Fibroblast of skin of left biceps (primary cell): ENCODE measurements around the gene OPRD1.

ENCODE experiments used
- DNase-seq, 2 experiments: peaks; one replicate each; pipeline ENCODE4 v3.0.0-alpha.2; 2013; ENCODE audit warnings: low read depth in 2 of 2

Gene OPRD1

DNA sequence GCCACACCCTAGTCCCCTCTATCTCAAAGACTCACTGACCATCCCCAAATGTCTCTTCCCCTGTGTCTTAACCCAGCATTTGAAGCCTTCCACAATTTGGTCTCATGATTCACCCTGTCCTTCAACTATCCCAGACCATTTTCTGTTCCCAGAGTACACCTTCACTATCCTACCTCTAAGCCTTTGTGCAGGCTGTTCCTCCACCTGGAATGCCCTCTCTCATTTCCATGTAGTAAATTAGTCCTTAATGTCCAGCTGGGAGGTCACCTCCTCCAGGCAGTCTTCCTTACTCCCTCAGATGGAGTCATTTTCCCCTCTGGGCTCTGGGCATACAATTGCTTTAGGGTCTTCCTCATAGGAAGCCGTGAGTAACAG lies 71.3 kb downstream of the OPRD1 start:
- no peak for DNase-seq

DNA sequence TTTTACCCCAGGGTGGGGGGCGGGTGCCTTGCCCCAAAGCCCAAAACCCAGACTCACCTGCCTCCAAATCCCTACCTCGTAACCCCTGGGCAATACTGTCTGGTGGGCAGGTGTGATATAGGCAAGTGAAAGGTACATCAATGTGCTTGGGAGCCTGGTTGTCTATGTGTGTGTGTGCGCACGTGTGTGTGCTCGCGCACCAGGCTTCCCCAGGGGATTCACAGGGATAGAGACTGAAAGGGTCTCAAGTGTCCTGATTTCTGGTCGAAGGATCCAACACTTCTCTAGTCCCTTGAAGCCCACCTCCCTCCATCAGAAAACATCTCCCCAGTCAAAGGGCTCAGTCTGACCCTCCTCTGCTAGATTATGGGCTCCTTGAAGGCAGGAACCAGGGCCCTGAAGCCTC lies 73.5 kb downstream of the OPRD1 start:
- DNase-seq: no peak

DNA sequence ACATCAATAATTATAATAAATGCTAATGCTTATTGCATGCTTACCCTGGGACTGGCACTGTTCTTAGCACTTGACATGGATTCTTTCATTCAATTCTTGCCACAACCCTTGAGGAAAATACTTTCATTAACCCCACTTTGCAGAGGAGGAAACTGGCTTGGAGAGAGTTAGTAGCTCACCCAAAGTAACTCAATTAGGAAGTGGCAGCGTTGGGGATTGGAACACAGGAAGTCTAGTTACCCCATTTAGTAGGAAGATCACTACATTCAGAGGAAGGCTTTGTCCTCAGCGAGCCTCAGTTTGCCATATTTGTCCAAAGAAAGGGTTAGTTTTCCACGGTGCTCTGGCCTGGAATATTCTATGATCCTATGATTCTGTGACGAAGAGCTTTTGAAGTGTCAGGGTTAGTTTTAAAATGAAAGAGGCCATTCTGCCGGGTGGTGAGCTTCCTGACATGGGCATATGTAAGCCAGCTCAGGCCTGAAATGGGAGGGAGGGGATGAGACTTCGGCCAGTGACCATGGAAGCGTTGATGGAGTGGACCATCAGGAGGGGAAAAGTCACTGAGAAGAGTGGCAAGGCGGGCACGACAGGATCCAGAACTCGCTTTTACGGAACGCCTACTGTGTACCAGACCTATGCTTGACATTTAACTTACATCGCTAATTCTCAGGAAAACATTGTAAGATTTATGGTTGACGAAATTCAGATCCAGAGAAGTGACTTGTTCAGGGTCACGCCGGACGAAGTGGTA lies 74.2 kb downstream of the OPRD1 start:
- DNase-seq: no peak

DNA sequence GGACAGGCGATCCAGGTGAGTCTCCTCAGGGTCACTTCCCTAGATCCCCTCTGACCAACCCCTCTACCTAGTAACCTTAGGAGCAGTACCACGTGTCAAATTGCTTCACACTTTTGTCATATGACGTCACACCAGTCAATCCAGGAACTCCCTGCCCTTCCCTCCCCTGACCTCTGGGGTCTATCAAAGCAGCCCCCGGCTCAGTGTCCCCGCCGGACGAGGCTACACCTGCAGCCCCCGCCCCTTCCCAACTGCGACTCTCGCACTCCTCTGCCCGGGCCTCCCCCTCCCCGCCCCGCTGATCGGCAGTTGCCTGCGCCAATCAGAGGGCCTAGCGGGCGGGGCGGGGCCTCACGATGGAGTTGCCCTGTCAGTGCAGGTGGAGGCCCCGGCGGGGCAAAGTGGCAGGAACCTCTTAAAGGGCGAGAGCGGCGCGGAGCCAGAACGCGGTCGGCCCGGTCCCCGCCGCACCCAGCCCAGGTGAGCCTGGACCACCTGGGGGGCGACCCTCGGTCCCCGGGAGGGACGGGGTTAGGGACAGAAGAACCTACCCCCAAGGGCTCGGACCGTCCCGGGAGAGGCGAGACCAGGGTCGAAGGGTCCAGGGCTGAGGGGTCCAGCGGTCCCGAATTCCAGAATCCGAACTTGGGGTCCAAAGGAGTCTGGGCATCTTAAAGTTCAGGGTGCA lies 74.9 kb downstream of the OPRD1 start:
- DNase-seq: peak; percentile 32 to 42

DNA sequence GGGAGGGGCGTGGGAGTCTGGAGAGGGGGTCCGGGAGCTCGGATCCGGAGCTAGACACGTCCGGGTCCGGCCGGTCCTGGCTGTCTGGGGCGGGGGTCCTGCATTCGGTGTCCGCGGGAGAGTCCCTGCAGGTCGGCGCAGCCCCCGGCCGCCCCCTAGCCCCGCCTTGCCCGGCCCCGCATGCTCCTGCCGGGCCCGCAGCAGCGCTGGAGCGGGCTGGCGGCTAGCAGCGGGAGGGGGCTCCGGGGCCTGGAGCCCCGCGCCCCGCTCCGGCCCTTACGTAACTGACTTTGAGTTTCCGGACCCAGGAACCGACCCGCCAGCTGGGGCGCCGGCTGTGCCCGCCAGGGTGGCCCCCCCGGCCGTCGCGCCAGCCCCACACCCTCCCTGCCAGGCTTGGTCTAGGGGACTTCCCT lies 75.5 kb downstream of the OPRD1 start:
- no peak for DNase-seq

DNA sequence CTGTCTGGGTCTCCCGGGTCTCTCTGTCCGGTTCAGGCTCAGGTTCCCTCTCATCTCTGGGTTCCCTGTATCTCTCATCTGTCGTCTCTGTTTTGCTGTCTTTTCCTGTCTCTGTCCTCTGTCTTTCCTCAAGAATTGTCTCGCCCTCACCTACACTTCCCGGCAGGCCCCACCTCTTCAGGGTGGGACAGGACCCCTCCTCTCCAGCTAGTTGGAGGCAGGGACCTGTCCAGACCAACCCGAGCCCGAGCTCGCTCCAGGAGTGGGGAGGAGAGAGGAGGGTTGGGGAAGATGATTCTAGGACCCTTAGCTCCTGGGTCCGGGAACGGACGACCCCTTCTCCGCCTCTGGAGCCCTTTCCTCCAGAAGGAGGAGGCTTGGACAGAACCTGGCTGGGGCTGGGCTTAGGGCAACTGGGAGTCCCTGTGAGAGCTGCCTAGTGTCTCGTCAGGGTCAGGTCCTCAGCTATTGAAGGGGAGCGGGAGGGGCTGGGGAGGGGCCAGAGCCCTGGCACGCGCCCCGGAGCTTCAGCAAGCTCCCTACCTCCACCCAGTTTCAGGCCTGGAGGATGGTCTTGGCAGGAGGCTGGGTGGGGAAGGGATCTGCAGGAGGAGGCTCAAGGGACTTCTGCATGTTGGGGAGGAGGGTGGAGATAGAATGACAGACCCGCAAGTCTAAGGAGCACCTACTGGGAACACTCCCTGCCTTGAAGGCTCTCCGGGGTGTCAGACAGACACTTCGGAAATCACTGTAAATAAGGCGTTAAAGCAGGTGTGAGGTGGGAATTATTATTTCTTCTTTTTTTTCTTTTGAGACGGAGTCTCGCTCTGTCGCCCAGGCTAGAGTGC lies 76.1 kb downstream of the OPRD1 start:
- DNase-seq: no peak

DNA sequence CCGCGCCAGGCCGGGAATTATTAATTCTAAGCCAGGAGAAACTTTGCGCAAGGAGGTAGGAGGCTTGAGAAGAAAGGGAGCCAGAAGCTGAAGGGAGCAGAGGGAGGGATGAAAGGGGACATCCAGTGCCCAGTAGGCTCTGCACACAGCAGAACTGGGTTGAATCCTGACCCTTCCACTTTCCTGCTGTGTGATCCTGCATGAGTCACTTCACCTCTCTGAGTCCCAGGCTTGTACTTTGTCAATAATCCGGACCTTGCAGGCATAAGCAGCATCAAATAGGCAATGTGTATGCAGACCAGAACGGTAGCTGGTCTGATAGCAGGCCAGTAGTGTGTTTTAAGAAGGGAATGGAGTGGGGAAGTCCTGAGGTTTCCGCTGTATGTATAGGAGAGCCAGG lies 76.9 kb downstream of the OPRD1 start:
- DNase-seq: no peak

DNA sequence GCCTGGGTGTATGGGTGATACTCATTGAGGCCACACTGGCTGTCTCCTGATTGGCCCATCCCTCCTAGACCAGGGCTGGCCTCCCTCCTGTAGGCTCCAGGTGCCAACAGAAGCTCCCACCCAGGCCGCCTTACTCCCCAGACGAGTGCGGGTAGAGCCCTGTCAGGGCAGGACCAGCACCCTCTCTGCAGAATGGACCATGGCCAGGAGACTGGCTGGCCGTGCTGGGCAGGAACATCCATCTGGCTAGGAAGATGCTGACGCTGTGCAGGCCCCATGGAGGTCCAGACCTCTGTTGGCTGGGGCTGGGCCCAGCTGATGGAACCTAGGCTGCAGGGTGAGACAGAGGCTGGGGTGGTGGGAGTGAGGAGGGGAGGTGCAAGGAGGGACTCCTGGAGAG lies 77.4 kb downstream of the OPRD1 start:
- DNase-seq: no peak

DNA sequence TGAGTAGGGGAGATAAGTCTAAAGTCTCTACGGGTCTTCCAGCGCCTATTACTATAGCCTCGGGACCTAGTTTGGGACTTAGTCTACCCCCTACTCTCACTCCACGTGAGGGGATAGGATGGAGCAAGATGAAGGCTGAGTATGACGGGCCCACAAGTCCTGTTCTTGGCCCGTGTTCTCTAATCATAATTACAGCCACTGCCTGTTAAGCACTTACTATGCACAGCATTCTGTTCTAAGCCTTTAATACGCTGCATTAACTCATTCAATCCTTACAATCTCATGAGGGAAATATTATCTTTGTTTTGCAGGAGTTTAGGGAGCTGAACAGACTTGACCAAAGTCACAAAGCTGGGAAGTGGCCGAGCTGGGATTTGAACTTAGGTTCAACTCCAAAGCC lies 78.5 kb downstream of the OPRD1 start:
- no peak for DNase-seq

DNA sequence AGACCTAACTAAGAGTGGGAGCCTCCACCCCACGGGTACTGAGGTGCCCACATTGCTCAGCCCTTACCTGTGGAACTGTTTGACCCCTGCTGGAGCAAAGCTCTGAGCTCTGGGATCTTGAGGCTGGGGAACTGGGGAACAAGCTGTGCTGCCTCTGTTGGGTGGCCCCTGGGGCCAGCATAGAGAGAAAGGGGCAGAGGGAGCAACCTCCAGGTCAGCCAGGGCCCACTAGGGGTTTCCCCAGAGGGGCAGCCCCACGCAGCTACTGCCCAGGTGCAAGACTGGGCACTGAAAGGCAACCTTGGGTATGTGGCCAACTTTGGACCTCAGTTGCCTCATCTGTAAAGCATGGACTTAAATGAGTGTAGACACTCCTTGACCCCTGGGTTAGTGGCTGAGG lies 78.9 kb downstream of the OPRD1 start:
- DNase-seq: no peak

DNA sequence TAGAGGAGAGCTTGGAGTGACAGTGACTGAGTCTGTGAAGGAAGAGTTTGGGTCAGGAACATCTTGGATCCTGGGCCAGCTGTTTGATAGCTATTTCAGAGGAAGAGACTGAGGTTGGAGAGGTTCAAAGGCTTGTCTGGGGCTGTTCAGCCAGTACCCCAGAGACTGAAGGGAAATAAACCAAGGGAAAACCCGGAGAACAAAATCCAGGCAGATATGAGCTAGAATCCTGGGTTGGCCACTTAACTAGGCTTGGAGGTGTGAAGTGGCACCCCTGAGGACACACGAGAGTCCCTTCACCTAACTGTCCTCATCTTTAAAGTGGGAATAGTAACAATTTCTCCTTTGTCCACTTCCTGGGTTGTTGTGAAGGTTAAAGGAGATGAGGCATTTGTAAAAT lies 79.3 kb downstream of the OPRD1 start:
- DNase-seq: no peak

DNA sequence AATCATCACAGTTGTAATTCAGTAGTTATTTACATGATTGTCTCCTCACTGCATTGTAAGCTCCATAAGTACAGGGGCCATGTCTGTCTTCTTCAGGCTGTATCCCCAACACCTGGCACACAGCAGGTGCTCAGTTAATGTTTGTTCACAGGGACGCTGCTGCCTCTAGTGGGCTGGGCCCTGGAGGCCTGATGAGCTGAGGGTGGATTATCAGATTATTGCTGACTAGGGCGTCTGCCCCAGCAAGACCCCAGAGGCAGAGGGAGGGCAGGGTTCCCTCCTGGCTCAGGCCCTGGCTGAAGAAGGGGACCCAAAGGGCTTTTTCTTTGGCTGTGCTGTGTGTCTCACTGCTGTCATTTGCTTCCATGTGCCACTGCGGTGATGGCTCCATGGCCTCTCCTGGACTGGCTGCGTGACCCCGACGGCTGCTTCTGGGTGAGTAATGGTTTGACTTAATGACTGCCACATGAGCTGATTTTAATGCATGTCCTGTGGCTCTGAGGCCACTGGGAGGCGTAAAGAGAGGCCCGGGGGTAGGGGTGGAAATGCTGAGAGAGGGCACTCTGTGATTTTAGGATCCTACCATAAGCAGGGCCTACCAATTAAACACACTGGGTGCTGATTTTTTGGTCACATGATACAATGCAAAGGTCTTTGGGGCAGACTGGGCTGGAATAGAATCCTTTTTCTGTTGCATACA lies 81.6 kb downstream of the OPRD1 start:
- DNase-seq: no peak

DNA sequence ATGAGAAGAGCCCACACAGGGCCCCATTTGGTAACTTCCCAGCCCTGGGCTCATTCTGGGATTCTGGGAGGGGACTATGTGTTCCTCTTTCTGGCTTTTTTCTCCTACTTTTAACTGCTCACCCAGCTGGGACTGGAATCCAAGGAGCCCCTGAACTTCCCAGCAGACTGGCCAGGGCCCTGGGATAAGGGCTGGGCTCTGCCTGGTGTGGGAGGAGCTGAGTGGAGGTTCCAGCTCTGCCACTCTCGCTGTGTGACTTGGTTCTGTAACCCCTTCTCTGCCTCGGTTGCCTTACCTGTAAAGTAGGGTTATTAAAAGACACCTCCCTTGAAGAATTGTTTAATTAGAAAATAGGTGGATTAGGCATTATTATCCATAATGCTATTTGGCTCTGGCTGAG lies 82.8 kb downstream of the OPRD1 start:
- no peak for DNase-seq

DNA sequence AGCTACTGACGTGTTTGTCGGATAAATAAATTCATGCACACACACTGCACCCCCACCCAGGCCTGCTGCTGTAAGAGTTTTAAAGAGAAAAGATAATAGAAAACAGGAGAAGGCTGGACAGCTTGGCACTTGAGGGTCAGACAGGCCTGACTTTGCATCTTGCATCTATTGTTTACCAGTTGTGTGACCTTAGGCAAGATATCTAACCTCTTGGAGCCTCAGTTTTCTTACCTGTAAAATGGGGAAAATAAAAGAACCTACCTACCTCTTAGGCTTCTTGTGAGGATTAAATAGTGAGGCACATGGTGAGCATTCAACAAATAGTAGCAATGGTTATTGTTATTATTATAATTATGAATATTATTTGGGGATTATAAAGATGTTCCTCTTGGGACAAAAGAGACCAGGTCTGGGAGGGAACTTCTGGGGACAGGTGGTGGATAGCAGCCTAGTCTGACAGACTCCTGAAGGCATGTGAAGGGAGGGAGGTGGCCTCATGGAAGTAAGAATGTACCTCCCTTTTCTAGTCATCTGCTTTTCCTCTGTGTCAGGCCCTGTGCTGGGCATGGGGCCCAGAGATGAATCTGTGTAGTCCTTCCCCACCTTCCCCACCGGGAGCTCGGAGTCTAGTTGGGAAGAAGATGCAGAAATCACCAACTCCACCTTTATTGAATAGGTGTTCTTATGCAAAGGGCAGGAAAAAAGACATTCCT lies 84.1 kb downstream of the OPRD1 start:
- no peak for DNase-seq

DNA sequence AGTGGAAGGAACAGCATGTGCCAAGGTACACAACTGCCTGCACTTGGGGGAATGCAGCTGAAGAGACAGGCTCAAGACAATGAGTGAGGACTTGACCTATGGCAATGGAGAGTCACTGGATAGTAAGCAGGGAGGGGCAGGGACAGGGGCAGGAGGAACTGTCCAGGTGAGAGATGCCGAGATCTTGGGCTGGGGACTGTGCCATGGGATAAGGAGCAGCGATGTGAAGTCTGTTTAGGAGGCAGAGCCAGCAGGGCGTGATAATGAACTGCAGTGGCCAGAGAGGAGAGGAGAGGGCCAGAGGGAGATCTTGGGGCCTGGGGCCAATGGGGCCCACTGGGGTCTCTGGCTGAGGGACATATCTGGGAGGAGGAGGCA lies 84.6 kb downstream of the OPRD1 start:
- no peak for DNase-seq

DNA sequence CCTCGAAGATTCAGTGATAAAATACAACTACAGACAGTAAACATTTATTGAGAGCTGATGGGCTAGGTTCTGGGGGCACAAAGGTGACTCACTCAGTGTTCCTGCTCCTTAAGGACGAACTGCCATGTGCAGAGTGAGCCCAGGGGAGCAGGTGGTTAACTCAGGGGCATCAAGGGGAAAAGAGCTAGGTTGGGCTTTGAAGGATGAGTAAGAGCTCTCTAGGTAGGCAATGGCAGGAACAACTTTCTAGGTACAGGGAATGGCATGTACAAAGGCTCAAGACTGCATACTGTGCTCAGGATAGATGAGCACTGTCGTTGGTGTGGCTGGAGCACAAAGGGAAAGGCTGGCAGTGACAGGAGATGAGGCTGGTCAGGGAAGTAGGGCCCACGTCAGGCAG lies 85.8 kb downstream of the OPRD1 start:
- no peak for DNase-seq

DNA sequence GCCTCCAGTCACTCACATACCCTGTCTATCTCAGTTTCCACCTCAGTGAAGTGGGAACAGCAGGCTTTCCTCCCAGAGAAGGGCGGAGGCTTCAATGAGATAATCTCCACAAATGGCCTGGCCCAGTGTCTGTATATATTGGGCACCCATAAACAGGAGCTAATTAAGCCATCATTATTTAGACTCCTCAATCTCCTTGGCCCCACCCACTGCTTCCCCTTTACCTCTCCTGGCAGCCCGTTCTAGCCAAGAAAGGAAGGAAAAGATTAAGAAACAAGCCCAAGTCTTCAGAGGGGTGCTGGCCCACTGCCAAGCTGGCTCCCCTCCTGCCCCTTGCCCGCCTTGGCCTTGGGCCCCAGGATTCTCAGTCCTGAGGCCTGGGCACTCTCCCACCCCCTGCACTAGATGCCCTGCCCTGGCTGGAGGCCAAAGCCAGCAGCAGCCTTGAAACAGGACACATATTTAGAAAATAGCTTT lies 86.5 kb downstream of the OPRD1 start:
- DNase-seq: no peak

DNA sequence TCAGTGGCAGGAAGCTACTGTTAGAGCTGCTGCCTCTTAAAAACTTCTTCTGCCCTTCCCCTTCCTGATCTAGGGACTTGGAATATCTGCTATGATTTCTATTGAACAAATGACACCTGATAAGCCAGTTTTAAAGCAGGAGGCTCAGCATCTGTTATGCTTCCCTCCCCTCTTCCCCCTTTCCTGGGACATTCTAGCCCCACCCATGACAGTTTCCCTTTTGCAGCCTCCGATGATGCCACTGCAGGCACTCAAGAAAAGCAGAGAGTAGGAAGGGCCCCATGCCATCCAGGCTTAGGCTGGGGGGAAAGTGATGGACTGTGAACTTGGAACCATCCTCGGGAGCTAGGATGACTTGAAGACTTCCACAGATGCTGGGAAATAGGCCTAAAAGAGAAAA lies 87.3 kb downstream of the OPRD1 start:
- DNase-seq: no peak

DNA sequence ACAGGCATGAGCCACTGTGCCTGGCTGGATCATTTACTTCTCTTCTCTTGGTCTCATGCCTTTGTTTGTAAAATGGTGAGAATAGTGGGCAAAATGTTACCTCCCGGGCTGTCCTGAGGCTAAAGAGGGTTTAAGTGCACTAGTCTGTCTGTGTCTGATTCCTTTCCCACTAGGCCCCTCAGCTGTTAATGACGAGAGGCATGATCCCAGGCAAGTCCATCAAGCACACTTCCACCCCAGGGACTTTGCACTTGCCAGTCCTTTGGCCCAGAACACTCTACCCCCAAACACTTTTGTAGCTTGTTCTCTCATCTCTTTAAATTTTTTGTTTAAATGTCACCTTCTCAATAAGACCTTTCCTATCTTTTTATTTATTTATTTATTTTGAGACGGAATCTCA lies 88.6 kb downstream of the OPRD1 start:
- no peak for DNase-seq

DNA sequence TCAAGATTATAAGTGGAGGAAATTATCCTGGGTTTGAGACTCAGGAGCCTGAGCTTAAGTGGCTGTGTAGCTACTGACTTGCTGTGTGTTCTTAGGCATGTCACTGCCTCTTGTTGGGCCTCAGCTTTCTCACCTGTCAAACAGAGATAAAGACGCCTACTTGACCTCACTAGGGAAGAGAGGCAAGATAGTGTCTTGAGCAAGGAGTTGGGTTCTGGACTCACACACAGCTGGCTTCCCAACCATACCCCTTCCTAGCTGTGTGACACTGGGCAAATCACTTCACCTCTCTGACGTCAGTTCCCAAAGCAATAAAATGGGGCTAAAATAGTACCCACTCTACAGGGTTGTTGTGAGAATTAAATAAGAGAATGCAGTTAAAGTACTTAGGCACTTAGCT lies 90.8 kb downstream of the OPRD1 start:
- DNase-seq: no peak

DNA sequence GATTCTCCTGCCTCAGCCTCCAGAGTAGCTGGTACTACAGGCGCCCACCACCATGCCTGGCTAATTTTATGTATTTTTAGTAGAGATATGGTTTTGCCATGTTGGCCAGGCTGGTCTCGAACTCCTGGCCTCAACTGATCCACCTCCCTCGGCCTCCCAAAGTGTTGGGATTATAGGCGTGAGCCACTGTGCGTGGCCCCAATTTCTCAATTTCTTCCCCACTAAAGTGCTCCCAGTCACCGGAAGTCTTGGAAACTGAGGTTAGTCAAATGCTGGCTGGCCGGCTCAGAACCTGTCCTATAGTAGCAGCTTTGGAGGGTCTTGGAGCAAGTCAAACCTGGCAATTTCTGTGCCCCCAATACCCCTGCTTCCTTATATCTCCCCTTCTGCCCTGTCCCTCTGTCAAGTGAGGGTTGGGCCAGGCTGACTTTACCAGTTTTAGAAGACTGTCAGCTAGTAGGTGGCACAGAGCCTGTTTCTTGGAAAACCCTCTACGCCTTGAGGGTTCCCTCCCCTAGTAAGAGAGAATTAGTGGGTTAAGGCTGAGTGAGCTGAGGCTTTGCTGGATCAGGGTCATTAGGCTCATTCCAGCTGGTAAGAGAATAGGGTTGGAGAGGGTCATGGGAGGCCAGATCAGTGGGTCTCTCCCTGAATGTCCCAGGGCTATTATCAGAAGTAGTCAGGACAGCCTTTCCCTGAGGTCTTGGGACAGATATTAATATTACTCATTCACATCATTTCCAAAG lies 94.1 kb downstream of the OPRD1 start:
- DNase-seq: no peak
